ENCODE results near the gene STIMATE.

STIMATE gene

DNA sequence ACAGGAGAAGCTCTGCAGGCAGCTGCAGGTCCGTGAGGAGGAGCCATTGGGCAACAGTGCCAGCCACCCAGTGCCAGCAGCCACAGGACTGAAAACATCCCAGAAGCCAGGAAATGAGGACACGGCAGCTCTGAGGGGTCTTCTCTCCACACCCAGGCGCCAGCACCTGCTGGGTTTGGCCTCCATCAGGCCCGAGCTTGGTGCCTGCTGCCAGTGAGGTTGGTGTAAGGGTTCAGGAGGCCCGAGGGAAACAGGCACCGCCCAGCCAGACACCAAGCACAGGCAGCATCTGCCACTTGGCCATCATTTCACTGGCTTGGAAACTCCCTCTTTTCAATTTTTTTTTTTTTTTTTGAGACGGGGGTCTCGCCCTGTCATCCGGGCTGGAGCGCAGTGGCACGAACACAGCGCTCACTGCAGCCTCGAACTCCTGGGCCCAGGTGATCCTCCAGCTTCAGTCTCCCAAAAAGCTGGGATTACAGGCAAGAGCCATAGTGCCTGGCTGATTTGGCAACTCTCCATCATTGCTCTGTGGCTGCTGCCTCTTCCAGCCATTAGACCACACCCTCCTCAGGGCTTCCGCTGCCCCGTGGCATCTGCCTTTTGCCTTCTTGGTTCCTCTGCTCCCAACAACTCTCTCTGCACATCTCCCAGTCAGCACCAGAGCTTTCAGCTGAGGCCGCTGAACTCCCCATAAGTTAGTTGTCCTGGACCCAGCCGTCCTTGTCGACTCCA lies 104.2 kb downstream of the STIMATE start:
- TF ChIP-seq ZFX (IDR thresholded peaks at IDR 0.05; ENCODE audit: borderline replicate concordance): no peak
- TF ChIP-seq, protein P1, sequence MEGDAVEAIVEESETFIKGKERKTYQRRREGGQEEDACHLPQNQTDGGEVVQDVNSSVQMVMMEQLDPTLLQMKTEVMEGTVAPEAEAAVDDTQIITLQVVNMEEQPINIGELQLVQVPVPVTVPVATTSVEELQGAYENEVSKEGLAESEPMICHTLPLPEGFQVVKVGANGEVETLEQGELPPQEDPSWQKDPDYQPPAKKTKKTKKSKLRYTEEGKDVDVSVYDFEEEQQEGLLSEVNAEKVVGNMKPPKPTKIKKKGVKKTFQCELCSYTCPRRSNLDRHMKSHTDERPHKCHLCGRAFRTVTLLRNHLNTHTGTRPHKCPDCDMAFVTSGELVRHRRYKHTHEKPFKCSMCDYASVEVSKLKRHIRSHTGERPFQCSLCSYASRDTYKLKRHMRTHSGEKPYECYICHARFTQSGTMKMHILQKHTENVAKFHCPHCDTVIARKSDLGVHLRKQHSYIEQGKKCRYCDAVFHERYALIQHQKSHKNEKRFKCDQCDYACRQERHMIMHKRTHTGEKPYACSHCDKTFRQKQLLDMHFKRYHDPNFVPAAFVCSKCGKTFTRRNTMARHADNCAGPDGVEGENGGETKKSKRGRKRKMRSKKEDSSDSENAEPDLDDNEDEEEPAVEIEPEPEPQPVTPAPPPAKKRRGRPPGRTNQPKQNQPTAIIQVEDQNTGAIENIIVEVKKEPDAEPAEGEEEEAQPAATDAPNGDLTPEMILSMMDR (IDR thresholded peaks at IDR 0.05): no peak
- no peak overlapping the region for H3K27ac ChIP-seq

DNA sequence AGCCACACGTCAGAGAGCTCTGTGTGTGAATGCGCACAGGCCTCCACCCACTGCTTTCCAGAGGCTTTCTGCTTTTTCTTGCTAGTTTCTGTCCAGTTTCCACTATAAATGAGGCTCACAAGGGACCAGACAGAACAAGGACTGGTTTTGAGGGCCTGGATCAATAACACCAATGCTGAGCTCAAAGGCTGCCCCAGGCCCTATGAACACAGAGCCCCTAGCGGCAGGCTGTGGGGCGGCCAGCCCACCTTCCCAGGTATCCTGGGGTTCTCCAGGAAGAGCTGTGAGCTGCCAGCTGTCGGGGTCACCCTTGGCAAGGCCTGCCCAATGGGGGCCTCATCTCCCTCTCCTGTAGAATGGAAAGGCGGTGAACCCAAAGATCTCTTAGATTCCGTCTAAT lies 104.9 kb downstream of the STIMATE start:
- TF ChIP-seq, protein P1 (IDR thresholded peaks at IDR 0.05): peak; percentile 19; the same call in 1 of the 2 replicates
- no peak for TF ChIP-seq ZFX (IDR thresholded peaks at IDR 0.05; ENCODE audit: borderline replicate concordance)
- no peak overlapping the region for H3K27ac ChIP-seq

DNA sequence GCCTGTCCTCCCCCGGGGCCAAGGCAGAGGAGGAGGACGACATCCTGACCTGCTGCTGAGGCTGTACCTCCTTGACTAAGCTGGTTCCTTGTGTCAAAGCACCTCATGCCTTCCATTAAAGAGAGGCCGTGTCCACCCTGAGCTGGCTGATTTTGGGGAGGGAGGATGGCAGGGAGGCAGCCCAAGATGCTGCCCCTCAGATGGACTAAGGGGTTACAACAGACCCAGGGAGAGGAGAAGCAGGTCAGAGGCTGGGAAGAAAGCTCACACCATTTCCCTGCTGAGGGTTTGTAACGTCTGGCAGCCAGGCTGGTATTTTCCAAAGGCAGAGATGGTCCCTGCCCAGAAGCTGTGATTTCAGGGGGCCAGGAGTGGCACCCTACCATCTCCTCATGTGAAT lies 105.4 kb downstream of the STIMATE start:
- no peak for TF ChIP-seq ZFX (IDR thresholded peaks at IDR 0.05; ENCODE audit: borderline replicate concordance)
- TF ChIP-seq, protein P1 (IDR thresholded peaks at IDR 0.05): no peak
- H3K27ac ChIP-seq: no peak overlapping the region

DNA sequence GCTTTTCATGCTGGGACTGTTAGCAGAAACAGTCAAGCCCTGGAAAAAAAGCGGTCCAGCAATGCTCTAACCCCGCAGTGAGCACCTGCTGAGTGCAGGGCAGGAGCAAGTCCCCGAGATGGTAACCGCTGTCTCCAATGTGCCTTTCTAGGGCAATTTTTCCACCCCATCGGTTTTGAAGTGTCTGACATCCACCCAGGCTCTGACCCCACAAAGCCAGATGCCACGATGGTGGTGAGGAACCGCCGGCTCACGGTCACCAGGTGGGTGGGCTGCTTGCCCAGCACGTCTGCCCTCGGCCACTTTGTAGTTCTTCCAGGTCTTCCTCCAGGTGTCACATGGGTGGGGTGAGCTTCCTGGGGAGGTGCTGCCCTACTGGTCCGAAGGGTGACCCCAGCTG lies 106.0 kb downstream of the STIMATE start:
- no peak for TF ChIP-seq ZFX (IDR thresholded peaks at IDR 0.05; ENCODE audit: borderline replicate concordance)
- TF ChIP-seq, protein P1 (IDR thresholded peaks at IDR 0.05): no peak
- H3K27ac ChIP-seq: no peak overlapping the region

DNA sequence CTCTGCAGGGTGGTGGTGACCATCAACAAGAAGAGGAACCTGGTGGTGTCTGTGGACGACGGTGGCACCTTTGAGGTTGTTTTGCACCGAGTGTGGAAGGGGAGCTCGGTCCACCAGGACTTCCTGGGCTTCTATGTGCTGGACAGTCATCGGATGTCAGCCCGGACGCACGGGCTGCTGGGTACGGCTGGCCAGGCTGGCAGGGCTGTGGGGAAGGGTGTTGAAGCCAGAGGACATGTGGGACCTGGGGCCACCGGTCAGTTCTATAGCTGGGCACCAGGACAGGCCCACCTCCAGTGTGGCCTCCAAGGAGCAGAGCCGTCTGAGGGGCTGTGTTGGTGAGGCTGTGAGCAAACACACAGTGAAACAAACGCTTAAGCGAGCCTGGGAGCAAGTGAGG lies 106.6 kb downstream of the STIMATE start:
- TF ChIP-seq, protein P1 (IDR thresholded peaks at IDR 0.05): no peak
- TF ChIP-seq ZFX (IDR thresholded peaks at IDR 0.05; ENCODE audit: borderline replicate concordance): no peak
- no peak overlapping the region for H3K27ac ChIP-seq

DNA sequence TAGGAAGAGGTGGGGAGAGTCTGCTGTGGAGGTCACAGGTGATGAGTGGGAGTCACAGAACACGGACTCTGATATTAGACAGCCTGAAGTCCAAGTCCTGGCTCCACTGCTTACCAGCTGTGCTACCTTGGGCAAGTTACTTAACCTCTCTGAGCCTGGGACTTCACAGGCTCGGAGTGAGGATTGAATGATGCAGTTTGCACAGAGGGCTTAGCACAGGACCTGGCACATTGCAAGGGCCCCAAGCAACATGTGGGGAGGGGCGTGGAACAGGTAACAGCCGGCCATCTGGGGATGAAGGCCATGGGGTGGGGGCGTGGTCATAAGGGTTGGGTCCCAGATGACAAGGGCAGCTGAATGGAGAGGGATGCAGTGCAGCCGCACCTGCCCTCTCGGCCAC lies 107.0 kb downstream of the STIMATE start:
- H3K27ac ChIP-seq: no peak overlapping the region
- TF ChIP-seq, protein P1 (IDR thresholded peaks at IDR 0.05): no peak
- no peak for TF ChIP-seq ZFX (IDR thresholded peaks at IDR 0.05; ENCODE audit: borderline replicate concordance)

DNA sequence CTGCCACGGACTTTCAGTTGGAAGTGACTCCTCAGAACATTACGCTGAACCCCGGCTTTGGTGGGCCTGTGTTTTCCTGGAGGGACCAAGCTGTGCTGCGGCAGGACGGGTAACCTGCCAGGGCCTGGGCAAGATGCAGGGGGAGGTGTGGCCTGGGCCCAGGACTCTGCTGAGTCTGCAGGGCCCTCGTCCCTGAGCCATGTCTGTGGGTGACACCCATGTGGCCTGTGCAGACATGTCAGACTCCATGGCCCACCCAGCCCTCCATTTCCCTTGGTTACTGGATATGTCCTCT lies 107.7 kb downstream of the STIMATE start:
- H3K27ac ChIP-seq: no peak overlapping the region
- TF ChIP-seq, protein P1 (IDR thresholded peaks at IDR 0.05): no peak
- no peak for TF ChIP-seq ZFX (IDR thresholded peaks at IDR 0.05; ENCODE audit: borderline replicate concordance)

Measured in 22Rv1 (cell line).